Colonic mucosa (tissue), 4 donors: ENCODE measurements around the gene INPP5A. TPM values are rescaled to one million over a fixed set of nuclear protein-coding genes. Genes with fewer than 3 reads are reported as not detected.
"Not testable (repeated sequence)": the region's sequence is repeated elsewhere in the genome, so short reads cannot be mapped to it uniquely, and the experiment has no call there.

Experiments
- DNase-seq: peaks from one replicate; pipeline ENCODE4 v3.0.0-alpha.2; 2020
- H3K27ac ChIP-seq: fragments of 200-600 bp; one replicate; pipeline ENCODE4 v1.8.0; 2021
- H3K27me3 ChIP-seq: fragments of 200-600 bp; one replicate; pipeline ENCODE4 v1.8.0; 2021
- H3K36me3 ChIP-seq: fragments of 200-600 bp; one replicate; pipeline ENCODE4 v1.8.0; 2021
- H3K4me1 ChIP-seq: fragments of 200-600 bp; one replicate; pipeline ENCODE4 v1.8.0; 2021; ENCODE audit warnings: mild to moderate bottlenecking
- H3K4me3 ChIP-seq: fragments of 200-600 bp; one replicate; pipeline ENCODE4 v1.8.0; 2021
- H3K9ac ChIP-seq, 2 donors: one replicate each; pipeline ENCODE4 v1.7.0; 2013; ENCODE audit warnings: control low read depth in 2 of 2, low read depth in 2 of 2, low read length in 2 of 2
- H3K9me3 ChIP-seq: fragments of 200-600 bp; one replicate; pipeline ENCODE4 v1.8.0; 2021
- intact Hi-C: fragments of 100-400 bp; cut with DNase I; formaldehyde crosslinking; loops from one replicate; pipeline ENCODE4 v1.14.1; 2022
- total RNA-seq, 2 donors: library from RNA; stranded (reverse); fragmentation: NEBNext Ultra II Directional in 1 of 2; extraction: Animal tissue kit (Norgen Biotek cat#: 25700) in 1 of 2; gene quantifications; one replicate each; pipeline ENCODE4 v1.2.1, GENCODE V29; 2021
- TF ChIP-seq, protein P1 (sequence below): fragments of 200-600 bp; IDR thresholded peaks from one replicate; pipeline ENCODE4 v1.8.0; 2022; ENCODE audit warnings: antibody characterized with exemption, mild to moderate bottlenecking
- donor health status: healthy.
- donor health status: DM: no; HTN: no; CAD: no.
- donor health status: DM: no; HTN: no; CAD: no.

The INPP5A gene
- total RNA-seq, 2 donors from 2014 or later: 29.9 to 41.5 TPM

DNA sequence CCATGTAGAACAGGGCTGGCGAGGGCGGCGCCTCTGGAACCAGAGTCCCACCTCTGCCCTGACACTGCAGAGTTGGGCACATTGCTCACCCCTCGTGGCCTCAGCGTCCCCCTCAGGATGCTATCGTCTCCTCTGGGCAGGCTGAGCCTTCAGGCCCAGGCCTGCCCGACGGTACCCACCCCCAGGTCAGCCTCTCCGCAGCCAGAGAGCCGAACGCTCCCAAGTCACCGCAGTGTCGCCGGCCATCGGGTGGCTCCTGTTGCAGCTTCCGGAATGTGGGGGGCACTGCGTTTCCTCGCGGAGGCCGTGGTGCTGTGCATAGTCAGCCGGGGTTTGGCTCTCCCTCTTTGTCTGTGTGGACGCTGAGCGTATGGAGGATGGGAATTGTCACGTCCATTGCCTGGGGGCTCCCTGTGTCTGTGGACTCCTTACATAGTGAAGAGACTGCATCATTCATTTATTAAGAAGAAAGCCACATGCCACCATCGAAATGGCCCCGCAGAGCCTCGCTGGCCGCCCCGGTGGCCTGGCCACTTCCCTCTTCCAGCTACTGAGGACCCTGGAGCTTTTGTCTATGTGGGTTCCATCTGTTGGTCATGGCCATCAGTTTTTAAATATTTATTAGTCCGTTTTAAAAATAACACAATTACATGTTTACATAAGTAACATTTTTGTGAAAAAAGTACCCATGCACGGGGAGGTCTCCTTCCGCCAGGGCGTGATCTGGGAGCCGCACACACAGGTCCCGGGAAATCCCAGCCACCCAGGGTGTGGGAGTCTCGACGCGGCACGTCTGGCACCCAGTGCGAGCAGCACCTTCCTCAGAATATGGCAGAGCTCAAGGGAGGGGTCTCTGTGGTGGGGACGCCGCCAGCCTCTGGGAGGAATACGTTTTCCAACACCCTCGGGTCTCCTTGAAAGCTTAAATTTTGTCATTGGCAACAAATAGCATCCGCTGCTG lies 232.8 kb downstream of the INPP5A start:
- no peaks in the 10 kb centered on the region for H3K4me1 ChIP-seq
- H3K27me3 ChIP-seq: no peaks in the 10 kb centered on the region
- intact Hi-C loops: no loop called here
- no peaks in the 10 kb centered on the region for H3K9me3 ChIP-seq
- no peak for DNase-seq
- H3K4me3 ChIP-seq: no peak overlapping the region
- no peak overlapping the region for H3K27ac ChIP-seq
- no peaks in the 10 kb centered on the region for H3K36me3 ChIP-seq
- no peak overlapping the region for H3K9ac ChIP-seq
- TF ChIP-seq, protein P1, sequence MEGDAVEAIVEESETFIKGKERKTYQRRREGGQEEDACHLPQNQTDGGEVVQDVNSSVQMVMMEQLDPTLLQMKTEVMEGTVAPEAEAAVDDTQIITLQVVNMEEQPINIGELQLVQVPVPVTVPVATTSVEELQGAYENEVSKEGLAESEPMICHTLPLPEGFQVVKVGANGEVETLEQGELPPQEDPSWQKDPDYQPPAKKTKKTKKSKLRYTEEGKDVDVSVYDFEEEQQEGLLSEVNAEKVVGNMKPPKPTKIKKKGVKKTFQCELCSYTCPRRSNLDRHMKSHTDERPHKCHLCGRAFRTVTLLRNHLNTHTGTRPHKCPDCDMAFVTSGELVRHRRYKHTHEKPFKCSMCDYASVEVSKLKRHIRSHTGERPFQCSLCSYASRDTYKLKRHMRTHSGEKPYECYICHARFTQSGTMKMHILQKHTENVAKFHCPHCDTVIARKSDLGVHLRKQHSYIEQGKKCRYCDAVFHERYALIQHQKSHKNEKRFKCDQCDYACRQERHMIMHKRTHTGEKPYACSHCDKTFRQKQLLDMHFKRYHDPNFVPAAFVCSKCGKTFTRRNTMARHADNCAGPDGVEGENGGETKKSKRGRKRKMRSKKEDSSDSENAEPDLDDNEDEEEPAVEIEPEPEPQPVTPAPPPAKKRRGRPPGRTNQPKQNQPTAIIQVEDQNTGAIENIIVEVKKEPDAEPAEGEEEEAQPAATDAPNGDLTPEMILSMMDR: no peak

DNA sequence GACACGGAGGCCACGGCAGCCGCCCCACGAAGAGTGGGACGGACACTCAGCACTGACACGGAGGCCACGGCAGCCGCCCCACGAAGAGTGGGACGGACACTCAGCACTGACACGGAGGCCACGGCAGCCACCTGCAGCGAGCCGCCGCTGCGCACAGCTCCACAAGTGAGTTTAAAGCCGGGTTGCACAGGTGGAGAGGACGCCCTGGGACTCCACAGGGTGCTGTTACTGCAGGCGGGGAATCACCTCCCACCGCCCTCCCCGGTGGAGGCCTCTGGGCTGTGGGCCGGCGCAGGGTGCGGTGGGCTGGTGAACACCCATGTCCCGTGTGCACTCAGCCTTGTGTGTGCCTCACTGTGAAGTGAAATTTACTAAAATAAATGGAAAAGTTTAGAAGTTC lies 235.2 kb downstream of the INPP5A start:
- H3K27me3 ChIP-seq, DNase-seq, H3K4me1 ChIP-seq, H3K9ac ChIP-seq, H3K36me3 ChIP-seq, H3K27ac ChIP-seq, H3K9me3 ChIP-seq, intact Hi-C loops, H3K4me3 ChIP-seq: not testable (repeated sequence)

DNA sequence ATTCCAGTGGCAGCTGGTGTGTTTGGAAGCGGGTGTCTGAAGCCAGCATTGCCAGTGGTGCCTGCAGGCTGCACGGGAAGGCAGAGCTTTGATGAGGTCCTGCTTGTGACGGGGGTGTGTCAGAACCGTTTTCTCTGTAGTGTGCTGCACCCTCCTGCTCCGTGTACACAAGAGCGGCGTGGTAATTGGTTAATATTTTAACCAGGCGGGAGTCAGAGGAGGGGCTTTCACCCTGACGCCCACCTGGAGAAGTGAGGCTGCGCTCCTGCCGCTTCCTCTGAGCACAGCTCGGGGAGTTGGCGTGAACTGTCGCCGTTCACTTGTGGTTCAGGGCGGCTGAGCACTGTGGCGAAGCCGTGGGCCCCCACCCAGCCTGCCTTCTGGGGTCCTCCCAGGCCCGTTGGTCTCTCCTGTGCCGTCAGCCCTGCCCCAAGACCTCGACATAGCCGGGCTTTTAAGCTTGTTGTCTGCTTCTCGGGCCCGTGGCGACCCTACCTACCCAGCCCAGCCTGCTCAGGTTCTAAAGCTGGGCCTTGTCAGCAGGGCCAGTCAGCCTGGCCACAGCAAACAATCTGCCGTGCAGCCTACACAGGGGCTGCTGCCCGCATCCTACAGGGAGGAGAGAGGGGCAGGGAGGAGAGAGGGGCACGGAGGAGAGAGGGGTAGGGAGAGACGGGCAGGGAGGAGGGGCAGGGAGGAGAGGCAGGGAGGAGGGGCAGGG lies 236.8 kb downstream of the INPP5A start:
- Histone ChIP-seq H3K36me3 (no peaks in the 10 kb centered on the region), H3K27me3 (no peaks in the 10 kb centered on the region), H3K4me3 (no peak overlapping the region), H3K9me3 (no peaks in the 10 kb centered on the region), H3K27ac (peak overlapping the region; percentile 74), H3K9ac (peak overlapping the region in 1 of 2 donors; percentile 43), H3K4me1 (no peaks in the 10 kb centered on the region)
- intact Hi-C loops: no loop called here
- peak; percentile 41 for DNase-seq
- TF ChIP-seq, protein P1: no peak

DNA sequence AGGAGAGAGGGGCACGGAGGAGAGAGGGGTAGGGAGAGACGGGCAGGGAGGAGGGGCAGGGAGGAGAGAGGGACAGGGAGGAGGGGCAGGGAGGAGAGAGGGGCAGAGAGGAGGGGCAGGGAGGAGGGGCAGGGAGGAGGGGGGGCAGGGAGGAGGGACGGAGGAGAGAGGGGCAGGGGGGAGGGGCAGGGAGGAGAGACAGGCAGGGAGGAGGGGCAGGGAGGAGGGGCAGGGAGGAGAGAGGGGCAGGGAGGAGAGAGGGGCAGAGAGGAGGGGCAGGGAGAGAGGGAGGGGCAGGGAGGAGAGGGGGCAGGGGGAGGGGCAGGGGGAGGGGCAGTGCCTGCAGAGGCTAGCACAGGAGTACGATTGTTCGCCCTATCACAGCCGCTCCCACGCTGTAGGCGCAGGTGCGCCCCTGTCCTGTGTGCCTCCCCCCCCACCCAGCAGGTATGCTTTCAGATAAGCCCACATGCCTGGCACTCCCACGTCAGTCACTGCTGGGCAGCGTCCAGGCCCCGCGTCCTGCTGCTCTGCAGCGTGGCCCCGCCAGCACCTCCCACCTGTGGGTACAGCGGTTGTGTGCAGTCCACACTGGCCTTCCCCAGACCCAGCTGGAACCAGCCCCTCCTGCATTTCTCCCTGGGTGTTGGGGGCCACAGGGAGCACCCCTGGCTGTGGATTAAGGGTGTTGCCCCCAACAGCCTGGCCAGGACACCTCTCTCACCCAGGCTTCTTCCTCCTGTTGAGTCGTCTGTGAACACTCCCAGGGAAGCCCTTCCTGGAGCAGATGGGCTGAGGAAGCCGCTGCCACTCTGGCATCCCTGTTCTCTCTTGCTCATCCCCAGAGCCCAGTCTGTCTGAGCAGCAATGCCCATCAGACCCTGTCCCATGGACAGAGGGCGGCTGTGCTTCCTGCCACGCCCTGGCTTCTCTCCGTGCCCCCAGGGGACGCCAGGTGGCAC lies 237.6 kb downstream of the INPP5A start:
- no peaks in the 10 kb centered on the region for H3K36me3 ChIP-seq
- H3K27ac ChIP-seq: no peak overlapping the region

DNA sequence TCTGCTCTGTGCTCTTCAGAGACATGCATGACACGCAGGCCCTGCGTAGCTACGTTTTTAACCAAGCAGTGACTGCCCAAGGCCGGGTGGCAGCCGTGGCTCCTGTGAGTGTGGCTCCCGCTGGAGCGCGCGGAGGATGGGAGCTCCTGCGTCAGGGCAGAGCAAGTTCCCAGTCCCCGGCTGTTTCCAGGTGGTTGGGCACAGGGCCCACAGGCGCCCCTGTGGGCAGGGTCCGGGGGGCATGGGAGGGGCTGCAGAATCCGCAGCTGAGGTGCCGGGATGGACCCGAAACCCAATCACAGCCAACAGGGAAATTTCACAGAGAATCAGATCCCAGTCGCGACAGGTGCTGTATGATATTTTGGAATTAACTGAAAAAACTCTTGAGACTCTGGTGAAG lies 238.6 kb downstream of the INPP5A start:
- H3K36me3 ChIP-seq: no peaks in the 10 kb centered on the region
- H3K9me3 ChIP-seq: no peaks in the 10 kb centered on the region
- intact Hi-C loops: no loop called here
- no peak overlapping the region for H3K27ac ChIP-seq
- TF ChIP-seq, protein P1: no peak
- no peaks in the 10 kb centered on the region for H3K4me1 ChIP-seq
- no peak for DNase-seq
- no peak overlapping the region for H3K4me3 ChIP-seq
- H3K9ac ChIP-seq: no peak overlapping the region
- H3K27me3 ChIP-seq: no peaks in the 10 kb centered on the region

More for the DNA sequence above, 237.6 kb downstream of the INPP5A start:
- intact Hi-C loops: no loop called here
- TF ChIP-seq, protein P1: no peak
- Histone ChIP-seq H3K9me3 (no peaks in the 10 kb centered on the region), H3K9ac (no peak overlapping the region), H3K4me3 (no peak overlapping the region), H3K4me1 (no peaks in the 10 kb centered on the region), H3K27me3 (no peaks in the 10 kb centered on the region)
- DNase-seq: peak; percentile 62
